DND-41 (cell line): Measurements from ENCODE around the gene RTN4RL1.

Experiments
- EZH2 ChIP-seq: IDR thresholded peaks from 3 replicates; pipeline ENCODE4 v1.6.1; 2012; ENCODE audit warnings: borderline replicate concordance, low read depth, mild to moderate bottlenecking, moderate library complexity, low read length, inconsistent platforms; ENCODE audit not compliant: severe bottlenecking
- TF ChIP-seq, protein P1 (sequence below): IDR thresholded peaks from 2 replicates; pipeline ENCODE4 v1.5.1; 2012; ENCODE audit warnings: borderline replicate concordance, low read length, moderate library complexity, mild to moderate bottlenecking; ENCODE audit not compliant: poor library complexity, severe bottlenecking; ENCODE audit errors: extremely low read depth

DNA sequence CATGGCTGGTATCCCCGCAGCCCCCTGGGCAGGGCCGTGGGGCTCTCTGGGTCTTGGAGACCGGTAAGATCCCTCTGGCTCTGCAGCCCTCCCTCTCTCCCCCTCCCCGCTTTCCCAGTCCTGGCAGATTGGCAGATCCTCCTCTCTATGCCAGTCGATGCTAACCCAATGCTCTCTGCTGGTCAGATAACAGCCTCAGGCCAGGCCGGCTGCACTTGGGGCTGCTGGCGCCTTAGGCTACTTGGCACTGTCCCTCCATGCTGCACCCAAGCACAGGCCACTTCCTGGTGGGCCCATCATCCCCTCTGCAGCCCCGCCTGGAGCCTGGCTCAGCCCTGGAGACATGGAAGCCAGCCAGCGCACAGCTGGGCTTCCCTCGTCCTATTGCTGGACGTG is 81.7 kb downstream of the RTN4RL1 start:
- TF ChIP-seq, protein P1, sequence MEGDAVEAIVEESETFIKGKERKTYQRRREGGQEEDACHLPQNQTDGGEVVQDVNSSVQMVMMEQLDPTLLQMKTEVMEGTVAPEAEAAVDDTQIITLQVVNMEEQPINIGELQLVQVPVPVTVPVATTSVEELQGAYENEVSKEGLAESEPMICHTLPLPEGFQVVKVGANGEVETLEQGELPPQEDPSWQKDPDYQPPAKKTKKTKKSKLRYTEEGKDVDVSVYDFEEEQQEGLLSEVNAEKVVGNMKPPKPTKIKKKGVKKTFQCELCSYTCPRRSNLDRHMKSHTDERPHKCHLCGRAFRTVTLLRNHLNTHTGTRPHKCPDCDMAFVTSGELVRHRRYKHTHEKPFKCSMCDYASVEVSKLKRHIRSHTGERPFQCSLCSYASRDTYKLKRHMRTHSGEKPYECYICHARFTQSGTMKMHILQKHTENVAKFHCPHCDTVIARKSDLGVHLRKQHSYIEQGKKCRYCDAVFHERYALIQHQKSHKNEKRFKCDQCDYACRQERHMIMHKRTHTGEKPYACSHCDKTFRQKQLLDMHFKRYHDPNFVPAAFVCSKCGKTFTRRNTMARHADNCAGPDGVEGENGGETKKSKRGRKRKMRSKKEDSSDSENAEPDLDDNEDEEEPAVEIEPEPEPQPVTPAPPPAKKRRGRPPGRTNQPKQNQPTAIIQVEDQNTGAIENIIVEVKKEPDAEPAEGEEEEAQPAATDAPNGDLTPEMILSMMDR: no peak
- TF ChIP-seq EZH2: no peak
